ENCODE measurements around the gene SUCLA2. TPM values are rescaled to one million over a fixed set of nuclear protein-coding genes. Genes with fewer than 3 reads are reported as not detected.

SUCLA2 gene
- total and polyA plus RNA-seq, 2 experiments from 2014 or later: 56.0 to 84.2 TPM

- TF ChIP-seq EZH2phosphoT487 (IDR thresholded peaks at IDR 0.05; ENCODE audit: unreplicated experiment) (no peak), NANOG (IDR thresholded peaks at IDR 0.05; ENCODE audit: borderline replicate concordance) (no peak)
These were observed 44.0 kb downstream of the SUCLA2 start (continued) for GRCh38 chr13:47957073-47957472.

DNA sequence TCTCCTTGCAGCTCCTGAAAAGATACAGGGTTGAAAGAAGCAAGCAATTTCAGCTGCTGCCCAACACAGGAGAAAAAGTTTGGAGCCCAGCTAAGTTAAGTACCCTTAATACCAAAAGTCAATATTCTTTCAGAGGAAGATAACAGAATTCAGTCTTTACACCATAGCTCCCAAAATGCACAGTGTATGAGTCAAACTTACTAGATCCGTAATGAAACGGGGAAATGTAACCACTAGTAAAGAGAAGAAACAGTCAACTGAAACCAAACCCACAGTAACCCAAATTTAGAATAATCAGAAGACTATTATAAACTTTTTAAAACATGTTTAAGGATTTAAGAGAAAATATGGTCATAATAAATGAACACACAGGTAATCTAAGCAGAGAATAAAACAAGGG is 45.2 kb downstream of the SUCLA2 start:
- DNase-seq (ENCODE audit: low spot score) (no peak), ATAC-seq (no peak)
- TF ChIP-seq REST (IDR thresholded peaks at IDR 0.05; ENCODE audit: unreplicated experiment) (no peak), STAT1 (IDR thresholded peaks at IDR 0.05; ENCODE audit: unreplicated experiment) (no peak), ETS1 (IDR thresholded peaks at IDR 0.05) (no peak), ZNF114 (CRISPR knock-in tag; IDR thresholded peaks at IDR 0.05) (no peak), EZH2phosphoT487 (IDR thresholded peaks at IDR 0.05; ENCODE audit: unreplicated experiment) (no peak), CREB1 (CRISPR knock-in tag; IDR thresholded peaks at IDR 0.05; ENCODE audit: low read depth) (no peak), NANOG (IDR thresholded peaks at IDR 0.05; ENCODE audit: borderline replicate concordance) (no peak), JUNB (IDR thresholded peaks at IDR 0.05; ENCODE audit: unreplicated experiment) (no peak), POLR2AphosphoS5 (IDR thresholded peaks at IDR 0.05; ENCODE audit: low read depth) (no peak)
- Mint-ChIP-seq H3K4me3 (no peak overlapping the region), H3K9me3 (peaks cover 55% of the 10 kb centered on the region), H3K4me1 (no peaks in the 10 kb centered on the region), H3K36me3 (ENCODE audit: low read depth) (peaks cover 68% of the 10 kb centered on the region), H3K27me3 (ENCODE audit: insufficient read depth, low read depth, poor library complexity) (peaks cover 2% of the 10 kb centered on the region), H3K27ac (no peak overlapping the region)
- Histone ChIP-seq H3K4me2 (no peak overlapping the region), H3K4me3 (no peak overlapping the region), H3K9me2 (ENCODE audit: insufficient read depth) (peaks cover 10% of the 10 kb centered on the region), H3K27ac (ENCODE audit: low read depth) (no peak overlapping the region), H3K36me3 (ENCODE audit: insufficient read depth) (peaks cover 46% of the 10 kb centered on the region), H3K27me3 (ENCODE audit: insufficient read depth) (no peaks in the 10 kb centered on the region), H3K79me2 (replicated peaks; ENCODE audit: insufficient read depth) (no peaks in the 10 kb centered on the region), H2AFZ (no peak overlapping the region), H3K4me1 (ENCODE audit: insufficient read depth) (no peaks in the 10 kb centered on the region), H3F3A (replicated peaks; ENCODE audit: low read depth) (no peaks in the 10 kb centered on the region), H4K20me1 (replicated peaks; ENCODE audit: insufficient read depth) (no peaks in the 10 kb centered on the region)

DNA sequence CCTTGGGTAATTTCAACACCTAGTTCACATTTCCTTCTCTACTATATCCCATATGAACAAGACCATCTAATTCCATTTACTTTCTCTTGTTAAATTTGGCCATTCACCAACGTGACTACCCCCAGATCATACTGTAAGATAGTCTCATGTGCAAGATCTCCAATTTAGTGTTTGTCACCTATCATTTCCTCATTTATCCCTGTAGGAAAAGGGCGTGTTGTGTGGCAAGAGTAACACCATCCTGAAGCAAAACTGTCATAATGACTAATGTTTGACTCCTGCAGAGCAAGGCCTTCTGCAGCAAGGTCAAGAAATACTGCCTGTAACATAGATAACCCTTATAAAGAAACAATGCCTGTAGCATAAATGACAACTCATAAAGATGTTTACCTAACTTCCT is 51.3 kb downstream of the SUCLA2 start:
- Histone ChIP-seq H3K36me3 (ENCODE audit: insufficient read depth) (peaks cover 4% of the 10 kb centered on the region; the same call in 1 of the 2 replicates), H3K4me2 (no peak overlapping the region), H3F3A (replicated peaks; ENCODE audit: low read depth) (no peaks in the 10 kb centered on the region), H3K4me1 (ENCODE audit: insufficient read depth) (no peaks in the 10 kb centered on the region), H3K9me2 (ENCODE audit: insufficient read depth) (no peaks in the 10 kb centered on the region), H3K27me3 (ENCODE audit: insufficient read depth) (no peaks in the 10 kb centered on the region), H3K4me3 (no peak overlapping the region), H4K20me1 (replicated peaks; ENCODE audit: insufficient read depth) (no peaks in the 10 kb centered on the region), H3K79me2 (replicated peaks; ENCODE audit: insufficient read depth) (no peaks in the 10 kb centered on the region), H2AFZ (no peak overlapping the region), H3K27ac (ENCODE audit: low read depth) (no peak overlapping the region)
- Mint-ChIP-seq H3K4me3 (no peak overlapping the region), H3K4me1 (no peaks in the 10 kb centered on the region), H3K36me3 (ENCODE audit: low read depth) (peaks cover 32% of the 10 kb centered on the region), H3K9me3 (no peaks in the 10 kb centered on the region), H3K27ac (no peak overlapping the region), H3K27me3 (ENCODE audit: insufficient read depth, low read depth, poor library complexity) (no peaks in the 10 kb centered on the region)
- DNase-seq (ENCODE audit: low spot score): no peak
- no peak for ATAC-seq
- TF ChIP-seq ETS1 (IDR thresholded peaks at IDR 0.05): no peak
- TF ChIP-seq REST (IDR thresholded peaks at IDR 0.05; ENCODE audit: unreplicated experiment): no peak
- TF ChIP-seq, protein P1, sequence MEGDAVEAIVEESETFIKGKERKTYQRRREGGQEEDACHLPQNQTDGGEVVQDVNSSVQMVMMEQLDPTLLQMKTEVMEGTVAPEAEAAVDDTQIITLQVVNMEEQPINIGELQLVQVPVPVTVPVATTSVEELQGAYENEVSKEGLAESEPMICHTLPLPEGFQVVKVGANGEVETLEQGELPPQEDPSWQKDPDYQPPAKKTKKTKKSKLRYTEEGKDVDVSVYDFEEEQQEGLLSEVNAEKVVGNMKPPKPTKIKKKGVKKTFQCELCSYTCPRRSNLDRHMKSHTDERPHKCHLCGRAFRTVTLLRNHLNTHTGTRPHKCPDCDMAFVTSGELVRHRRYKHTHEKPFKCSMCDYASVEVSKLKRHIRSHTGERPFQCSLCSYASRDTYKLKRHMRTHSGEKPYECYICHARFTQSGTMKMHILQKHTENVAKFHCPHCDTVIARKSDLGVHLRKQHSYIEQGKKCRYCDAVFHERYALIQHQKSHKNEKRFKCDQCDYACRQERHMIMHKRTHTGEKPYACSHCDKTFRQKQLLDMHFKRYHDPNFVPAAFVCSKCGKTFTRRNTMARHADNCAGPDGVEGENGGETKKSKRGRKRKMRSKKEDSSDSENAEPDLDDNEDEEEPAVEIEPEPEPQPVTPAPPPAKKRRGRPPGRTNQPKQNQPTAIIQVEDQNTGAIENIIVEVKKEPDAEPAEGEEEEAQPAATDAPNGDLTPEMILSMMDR (conservative IDR thresholded peaks at IDR 0.05; ENCODE audit: low read depth in 2 of 2): no peak
- no peak for TF ChIP-seq ZNF331 (CRISPR knock-in tag; IDR thresholded peaks at IDR 0.05; ENCODE audit: low read depth)
- TF ChIP-seq POLR2AphosphoS5 (IDR thresholded peaks at IDR 0.05; ENCODE audit: low read depth): no peak
- no peak for TF ChIP-seq EZH2phosphoT487 (IDR thresholded peaks at IDR 0.05; ENCODE audit: unreplicated experiment)
- TF ChIP-seq STAT1 (IDR thresholded peaks at IDR 0.05; ENCODE audit: unreplicated experiment): no peak

Data from GM23338 (cell line).